Activated naive CD8-positive, alpha-beta T cell treated with anti-CD3 and anti-CD28 coated beads for 36 hours (primary cell): ENCODE data around the gene FAM81A. TPM values are rescaled to one million over a fixed set of nuclear protein-coding genes. Genes with fewer than 3 reads are reported as not detected.

Experiments
- DNase-seq: peaks from one replicate; pipeline ENCODE4 v3.0.0; 2021
- H3K27ac Mint-ChIP-seq: one replicate; pipeline ENCODE4 v1.8.0; 2022; ENCODE audit warnings: mild to moderate bottlenecking, moderate library complexity, mixed read lengths
- H3K27me3 Mint-ChIP-seq: one replicate; pipeline ENCODE4 v1.8.0; 2022; ENCODE audit warnings: mild to moderate bottlenecking, mixed read lengths
- H3K36me3 Mint-ChIP-seq: one replicate; pipeline ENCODE4 v1.8.0; 2021; ENCODE audit warnings: mild to moderate bottlenecking, mixed read lengths
- H3K4me1 Mint-ChIP-seq: one replicate; pipeline ENCODE4 v1.8.0; 2021; ENCODE audit warnings: mixed read lengths
- H3K4me3 Mint-ChIP-seq: one replicate; pipeline ENCODE4 v1.8.0; 2022; ENCODE audit warnings: mild to moderate bottlenecking, moderate library complexity, mixed read lengths
- H3K9me3 Mint-ChIP-seq: one replicate; pipeline ENCODE4 v1.8.0; 2022; ENCODE audit warnings: mixed read lengths
- total RNA-seq, 2 experiments: library from RNA; stranded (reverse); gene quantifications; one replicate each; pipeline ENCODE4 v1.2.3, GENCODE V29; 2021

Gene FAM81A
- total RNA-seq, 2 experiments from 2014 or later, result 1.3 to 1.6 TPM

GRCh38 chr15:59536553-59536952 lies 98.6 kb downstream of the FAM81A start:
- no peak overlapping the region for H3K27ac Mint-ChIP-seq
- DNase-seq, result no peak
- peaks cover 4% of the 10 kb centered on the region for H3K27me3 Mint-ChIP-seq
- no peaks in the 10 kb centered on the region for H3K36me3 Mint-ChIP-seq
- no peaks in the 10 kb centered on the region for H3K9me3 Mint-ChIP-seq
- peaks cover 4% of the 10 kb centered on the region for H3K4me1 Mint-ChIP-seq
- H3K4me3 Mint-ChIP-seq, result no peak overlapping the region

GRCh38 chr15:59537403-59537802 lies 99.4 kb downstream of the FAM81A start:
- Mint-ChIP-seq H3K4me1 (peaks cover 4% of the 10 kb centered on the region), H3K27ac (no peak overlapping the region), H3K4me3 (no peak overlapping the region), H3K9me3 (no peaks in the 10 kb centered on the region), H3K27me3 (peaks cover 3% of the 10 kb centered on the region), H3K36me3 (no peaks in the 10 kb centered on the region)
- DNase-seq, result no peak

- DNase-seq, result no peak
- no peaks in the 10 kb centered on the region for H3K36me3 Mint-ChIP-seq
- no peaks in the 10 kb centered on the region for H3K27me3 Mint-ChIP-seq
- peaks cover 5% of the 10 kb centered on the region for H3K4me1 Mint-ChIP-seq
- no peaks in the 10 kb centered on the region for H3K9me3 Mint-ChIP-seq
- no peak overlapping the region for H3K4me3 Mint-ChIP-seq
- H3K27ac Mint-ChIP-seq, result no peak overlapping the region
Observed at GRCh38 chr15:59538494-59538893, 100.5 kb downstream of the FAM81A start.

- no peak for DNase-seq
- no peaks in the 10 kb centered on the region for H3K36me3 Mint-ChIP-seq
- no peak overlapping the region for H3K4me3 Mint-ChIP-seq
- peaks cover 12% of the 10 kb centered on the region for H3K4me1 Mint-ChIP-seq
- no peaks in the 10 kb centered on the region for H3K27me3 Mint-ChIP-seq
- no peaks in the 10 kb centered on the region for H3K9me3 Mint-ChIP-seq
- H3K27ac Mint-ChIP-seq, result no peak overlapping the region
Observed at GRCh38 chr15:59539799-59540198, 101.8 kb downstream of the FAM81A start.

- Mint-ChIP-seq H3K9me3 (no peaks in the 10 kb centered on the region), H3K4me3 (no peak overlapping the region), H3K27ac (no peak overlapping the region), H3K4me1 (peaks cover 12% of the 10 kb centered on the region), H3K36me3 (no peaks in the 10 kb centered on the region), H3K27me3 (no peaks in the 10 kb centered on the region)
- no peak for DNase-seq
Observed at GRCh38 chr15:59540654-59541053, 102.7 kb downstream of the FAM81A start.

GRCh38 chr15:59541750-59542149 lies 103.8 kb downstream of the FAM81A start:
- H3K27ac Mint-ChIP-seq, result no peak overlapping the region
- no peak for DNase-seq
- H3K4me3 Mint-ChIP-seq, result no peak overlapping the region
- H3K27me3 Mint-ChIP-seq, result no peaks in the 10 kb centered on the region
- peaks cover 12% of the 10 kb centered on the region for H3K4me1 Mint-ChIP-seq
- H3K9me3 Mint-ChIP-seq, result no peaks in the 10 kb centered on the region
- H3K36me3 Mint-ChIP-seq, result no peaks in the 10 kb centered on the region

GRCh38 chr15:59543721-59544547 lies 105.9 kb downstream of the FAM81A start:
- H3K27ac Mint-ChIP-seq, result peak overlapping the region; percentile 43
- peak overlapping the region; percentile 20 for H3K4me3 Mint-ChIP-seq
- H3K36me3 Mint-ChIP-seq, result no peaks in the 10 kb centered on the region
- no peaks in the 10 kb centered on the region for H3K27me3 Mint-ChIP-seq
- no peaks in the 10 kb centered on the region for H3K9me3 Mint-ChIP-seq
- peaks cover 12% of the 10 kb centered on the region for H3K4me1 Mint-ChIP-seq
- peak; percentile 22 for DNase-seq

- no peak overlapping the region for H3K4me3 Mint-ChIP-seq
- no peak overlapping the region for H3K27ac Mint-ChIP-seq
- H3K9me3 Mint-ChIP-seq, result no peaks in the 10 kb centered on the region
- H3K27me3 Mint-ChIP-seq, result no peaks in the 10 kb centered on the region
- no peak for DNase-seq
- H3K4me1 Mint-ChIP-seq, result peaks cover 12% of the 10 kb centered on the region
- H3K36me3 Mint-ChIP-seq, result no peaks in the 10 kb centered on the region
Observed at GRCh38 chr15:59545573-59545972, 107.6 kb downstream of the FAM81A start.

- no peak for DNase-seq
- no peak overlapping the region for H3K4me3 Mint-ChIP-seq
- no peak overlapping the region for H3K27ac Mint-ChIP-seq
- no peaks in the 10 kb centered on the region for H3K9me3 Mint-ChIP-seq
- H3K36me3 Mint-ChIP-seq, result no peaks in the 10 kb centered on the region
- H3K4me1 Mint-ChIP-seq, result peaks cover 6% of the 10 kb centered on the region
- no peaks in the 10 kb centered on the region for H3K27me3 Mint-ChIP-seq
Observed at GRCh38 chr15:59548501-59549226, 110.7 kb downstream of the FAM81A start.

GRCh38 chr15:59549301-59550185 lies 111.6 kb downstream of the FAM81A start:
- Mint-ChIP-seq H3K4me1 (no peaks in the 10 kb centered on the region), H3K27me3 (no peaks in the 10 kb centered on the region), H3K9me3 (no peaks in the 10 kb centered on the region), H3K36me3 (no peaks in the 10 kb centered on the region), H3K4me3 (no peak overlapping the region), H3K27ac (no peak overlapping the region)
- DNase-seq, result no peak

GRCh38 chr15:59550530-59550929 lies 112.5 kb downstream of the FAM81A start:
- H3K9me3 Mint-ChIP-seq, result no peaks in the 10 kb centered on the region
- H3K27ac Mint-ChIP-seq, result no peak overlapping the region
- no peak overlapping the region for H3K4me3 Mint-ChIP-seq
- no peaks in the 10 kb centered on the region for H3K27me3 Mint-ChIP-seq
- no peaks in the 10 kb centered on the region for H3K4me1 Mint-ChIP-seq
- H3K36me3 Mint-ChIP-seq, result no peaks in the 10 kb centered on the region
- DNase-seq, result no peak

GRCh38 chr15:59550956-59551355 lies 113.0 kb downstream of the FAM81A start:
- Mint-ChIP-seq H3K4me3 (no peak overlapping the region), H3K27me3 (peaks cover under 1% of the 10 kb centered on the region), H3K27ac (no peak overlapping the region), H3K36me3 (no peaks in the 10 kb centered on the region), H3K9me3 (no peaks in the 10 kb centered on the region), H3K4me1 (no peaks in the 10 kb centered on the region)
- DNase-seq, result no peak

- Mint-ChIP-seq H3K36me3 (no peaks in the 10 kb centered on the region), H3K4me1 (no peaks in the 10 kb centered on the region), H3K27ac (no peak overlapping the region), H3K4me3 (no peak overlapping the region), H3K27me3 (peaks cover 3% of the 10 kb centered on the region), H3K9me3 (no peaks in the 10 kb centered on the region)
- no peak for DNase-seq
Observed at GRCh38 chr15:59553879-59554735, 116.1 kb downstream of the FAM81A start.

GRCh38 chr15:59555696-59556095 lies 117.7 kb downstream of the FAM81A start:
- no peak overlapping the region for H3K4me3 Mint-ChIP-seq

More at GRCh38 chr15:59555696-59556095, 117.7 kb downstream of the FAM81A start:
- Mint-ChIP-seq H3K27me3 (peaks cover 3% of the 10 kb centered on the region), H3K27ac (no peak overlapping the region), H3K4me1 (no peaks in the 10 kb centered on the region), H3K36me3 (no peaks in the 10 kb centered on the region), H3K9me3 (no peaks in the 10 kb centered on the region)
- DNase-seq, result no peak
